Ovary (tissue), 9 donors: Measurements from ENCODE around the gene SERINC5. TPM values are rescaled to one million over a fixed set of nuclear protein-coding genes. Genes with fewer than 3 reads are reported as not detected.

Experiments
- DNase-seq, 5 donors: peaks; one replicate each; pipeline ENCODE4 v3.0.0-alpha.2; 2019 to 2020
- H3K27ac ChIP-seq, 2 donors: fragments of 200-600 bp; one replicate each; pipeline versions ENCODE4 v1.5.1 to v1.8.0; 2019 to 2022
- H3K27me3 ChIP-seq: fragments of 200-600 bp; one replicate; pipeline ENCODE4 v1.8.0; 2022
- H3K36me3 ChIP-seq: fragments of 200-600 bp; sonication (generic); one replicate; pipeline ENCODE4 v1.5.1; 2019
- H3K4me1 ChIP-seq: one replicate; pipeline ENCODE4 v1.8.1; 2013; ENCODE audit warnings: mild to moderate bottlenecking, moderate library complexity; ENCODE audit not compliant: insufficient read depth
- H3K4me3 ChIP-seq: fragments of 200-600 bp; sonication (generic); one replicate; pipeline ENCODE4 v1.5.1; 2017
- H3K9me3 ChIP-seq, 2 donors: fragments of 200-600 bp in 1 of 2; sonication (generic) in 1 of 2; one replicate each; pipeline versions ENCODE4 v1.5.1 to v1.8.1; 2013 to 2019; ENCODE audit warnings: mild to moderate bottlenecking in 1 of 2, moderate library complexity in 1 of 2
- EP300 ChIP-seq: sonication (generic); formaldehyde crosslinking; IDR thresholded peaks from one replicate; pipeline ENCODE4 v1.6.1; 2017; ENCODE audit warnings: antibody characterized with exemption
- POLR2A ChIP-seq: fragments of 450-650 bp; IDR thresholded peaks from one replicate; pipeline ENCODE4 v1.6.1; 2017; ENCODE audit warnings: antibody characterized with exemption, mild to moderate bottlenecking, moderate library complexity
- WGBS, 3 donors: extraction: QIAGEN DNeasy Blood & Tissue Kit in 1 of 3; methylation state at CpG; one replicate each; pipeline versions ENCODE4 v1.1.5 to v1.1.7; 2013 to 2017; 5-methylcytosine and 5-hydroxymethylcytosine counted together
- intact Hi-C, 4 donors: fragments of 100-400 bp; cut with DNase I; formaldehyde crosslinking; loops; one replicate each; pipeline versions ENCODE4 v1.11.0 to v1.15.1; 2022 to 2023
- polyA plus RNA-seq, 2 donors: library from polyadenylated mRNA; stranded (reverse); fragments of 200-250 nt in 1 of 2; fragments of 350-450 nt in 1 of 2; fragmentation: Illumina TruSeq in 1 of 2; extraction: RNeasy Lipid Tissue Mini Kit (QIAGEN cat#74804) in 1 of 2; gene quantifications; one replicate each; pipeline ENCODE4 v1.2.3, GENCODE V29; 2013 to 2014
- total RNA-seq, 7 donors: library from RNA; depleted of rRNA in 2 of 7; stranded (reverse); fragments of >200 nt in 2 of 7; fragmentation: NEBNext Ultra II Directional in 3 of 7; extraction: Animal tissue kit (Norgen Biotek cat#: 25700) in 3 of 7; gene quantifications; one replicate each; pipeline versions ENCODE4 v1.1.0 to v1.2.4, GENCODE V29; 2016 to 2023
- TF ChIP-seq, protein P1 (sequence below), 3 donors: fragments of 450-650 bp in 2 of 3; fragments of 200-600 bp in 1 of 3; IDR thresholded peaks; one replicate each; pipeline versions ENCODE4 v1.5.1 to v1.8.0; 2016 to 2022; ENCODE audit warnings: antibody characterized with exemption in 3 of 3, mild to moderate bottlenecking in 1 of 3
- donor health status: DM: no; HTN: no; CAD: no; lungs with moderate emphysema.
- donor health status: DM: no; HTN: no; CAD: no.
- donor health status: Bipolar disorder and iron deficiency.
- donor health status: DM: yes; HTN: yes; CAD: no.
- donor health status: DM: no; HTN: no; CAD: no.
- donor health status: DM: yes; HTN: yes; CAD: no.

Gene SERINC5
- total and polyA plus RNA-seq, 9 donors, result 12.7 to 88.7 (median 44.5) TPM

- no peaks in the 10 kb centered on the region for H3K9me3 ChIP-seq
- no peak overlapping the region for H3K27ac ChIP-seq
- H3K36me3 ChIP-seq, result no peaks in the 10 kb centered on the region
- DNase-seq, result no peak
- no peaks in the 10 kb centered on the region for H3K4me1 ChIP-seq
- WGBS, 3 donors, result 82 to 94% (median 89%) methylated on average over 1 of the region's 1 CpG
- no peak for TF ChIP-seq EP300
- TF ChIP-seq POLR2A, result no peak
- TF ChIP-seq, protein P1, sequence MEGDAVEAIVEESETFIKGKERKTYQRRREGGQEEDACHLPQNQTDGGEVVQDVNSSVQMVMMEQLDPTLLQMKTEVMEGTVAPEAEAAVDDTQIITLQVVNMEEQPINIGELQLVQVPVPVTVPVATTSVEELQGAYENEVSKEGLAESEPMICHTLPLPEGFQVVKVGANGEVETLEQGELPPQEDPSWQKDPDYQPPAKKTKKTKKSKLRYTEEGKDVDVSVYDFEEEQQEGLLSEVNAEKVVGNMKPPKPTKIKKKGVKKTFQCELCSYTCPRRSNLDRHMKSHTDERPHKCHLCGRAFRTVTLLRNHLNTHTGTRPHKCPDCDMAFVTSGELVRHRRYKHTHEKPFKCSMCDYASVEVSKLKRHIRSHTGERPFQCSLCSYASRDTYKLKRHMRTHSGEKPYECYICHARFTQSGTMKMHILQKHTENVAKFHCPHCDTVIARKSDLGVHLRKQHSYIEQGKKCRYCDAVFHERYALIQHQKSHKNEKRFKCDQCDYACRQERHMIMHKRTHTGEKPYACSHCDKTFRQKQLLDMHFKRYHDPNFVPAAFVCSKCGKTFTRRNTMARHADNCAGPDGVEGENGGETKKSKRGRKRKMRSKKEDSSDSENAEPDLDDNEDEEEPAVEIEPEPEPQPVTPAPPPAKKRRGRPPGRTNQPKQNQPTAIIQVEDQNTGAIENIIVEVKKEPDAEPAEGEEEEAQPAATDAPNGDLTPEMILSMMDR (IDR thresholded peaks at IDR 0.05), result no peak
- intact Hi-C loops, result loop anchor here in 1 of 4 donors (10.0 kb wide), 1 partner anchor 156 kb away; no protein-coding TSS in a partner anchor
- H3K27me3 ChIP-seq, result no peaks in the 10 kb centered on the region
- no peak overlapping the region for H3K4me3 ChIP-seq
These were observed 4.6 kb upstream of the SERINC5 start for GRCh38 chr5:80260461-80260860.

DNA sequence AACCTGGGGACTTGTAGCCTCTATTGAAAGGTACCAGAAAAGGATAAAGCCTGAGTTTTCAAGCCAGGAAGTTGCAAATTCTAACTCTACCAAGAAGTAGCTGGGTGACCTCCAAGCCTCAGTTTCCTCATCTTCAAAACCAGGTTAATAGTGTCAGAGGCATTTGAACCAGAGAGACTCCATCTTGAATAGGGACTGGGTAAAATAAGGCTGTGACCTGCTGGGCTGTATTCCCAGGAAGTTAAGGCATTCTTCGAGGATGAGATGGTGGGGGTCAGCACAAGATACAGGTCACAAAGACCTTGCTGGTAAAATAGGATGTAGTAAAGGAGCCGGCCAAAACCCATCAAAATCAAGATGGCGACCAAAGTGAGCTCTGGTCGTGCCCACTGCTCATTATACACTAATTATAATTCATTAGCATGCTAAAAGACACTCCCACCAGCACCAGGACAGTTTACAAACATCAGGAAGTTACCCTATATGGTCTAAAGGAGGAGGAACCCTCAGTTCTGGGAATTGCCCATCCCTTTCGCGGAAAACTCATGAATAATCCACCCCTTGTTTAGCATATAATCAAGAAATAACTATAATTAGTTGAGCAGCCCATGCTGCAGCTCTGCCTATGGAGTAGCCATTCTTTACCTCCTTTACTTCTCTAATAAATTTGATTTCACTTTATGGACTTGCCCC is 3.8 kb upstream of the SERINC5 start:
- Histone ChIP-seq H3K27me3 (no peaks in the 10 kb centered on the region), H3K36me3 (no peaks in the 10 kb centered on the region), H3K27ac (no peak overlapping the region), H3K4me1 (peaks cover 1% of the 10 kb centered on the region), H3K4me3 (no peak overlapping the region), H3K9me3 (no peaks in the 10 kb centered on the region)
- 86 to 90% (median 88%) methylated on average over 6 of the region's 6 CpGs for WGBS, 3 donors
- intact Hi-C loops, result loop anchor here (5.0 to 10.0 kb wide), 5 partner anchors 55 to 155 kb away; no protein-coding TSS in a partner anchor
- TF ChIP-seq, protein P1 (IDR thresholded peaks at IDR 0.05), result no peak
- TF ChIP-seq POLR2A, result no peak
- TF ChIP-seq EP300, result no peak
- DNase-seq, result no peak

DNA sequence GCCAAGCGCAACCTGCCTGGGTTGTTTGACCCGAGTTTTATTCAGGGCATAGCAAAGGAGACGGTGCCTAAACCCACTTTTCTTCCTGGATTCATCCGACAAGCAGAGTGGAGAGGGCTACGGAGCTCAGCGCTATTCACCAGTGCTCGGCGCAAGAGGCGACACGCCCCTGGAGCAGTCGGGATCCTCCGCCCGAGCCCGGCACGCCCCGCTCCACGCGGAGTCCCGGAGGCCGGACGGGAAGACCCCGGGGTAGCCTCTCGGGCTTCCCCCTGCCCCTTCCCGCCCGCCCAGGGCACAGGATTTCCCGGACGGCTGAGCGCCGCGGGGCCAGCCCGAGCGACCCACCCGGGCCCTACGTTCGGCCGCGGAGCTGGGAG is 427 bp downstream of the SERINC5 start:
- Histone ChIP-seq H3K27ac (peak overlapping the region; percentile 87 to 92), H3K4me1 (peaks cover 13% of the 10 kb centered on the region), H3K4me3 (peak overlapping the region; percentile 78), H3K27me3 (no peaks in the 10 kb centered on the region), H3K9me3 (no peaks in the 10 kb centered on the region), H3K36me3 (no peaks in the 10 kb centered on the region)
- 0 to 1% (median 0%) methylated on average over 3 to 37 of the region's 37 CpGs for WGBS, 3 donors
- DNase-seq, result peak in 1 of 5 donors; percentile 61
- TF ChIP-seq, protein P1 (IDR thresholded peaks at IDR 0.05), result no peak
- no peak for TF ChIP-seq POLR2A
- TF ChIP-seq EP300, result no peak
- intact Hi-C loops, result loop anchor here (5.0 to 10.0 kb wide), 4 partner anchors 51 to 113 kb away; no protein-coding TSS in a partner anchor

DNA sequence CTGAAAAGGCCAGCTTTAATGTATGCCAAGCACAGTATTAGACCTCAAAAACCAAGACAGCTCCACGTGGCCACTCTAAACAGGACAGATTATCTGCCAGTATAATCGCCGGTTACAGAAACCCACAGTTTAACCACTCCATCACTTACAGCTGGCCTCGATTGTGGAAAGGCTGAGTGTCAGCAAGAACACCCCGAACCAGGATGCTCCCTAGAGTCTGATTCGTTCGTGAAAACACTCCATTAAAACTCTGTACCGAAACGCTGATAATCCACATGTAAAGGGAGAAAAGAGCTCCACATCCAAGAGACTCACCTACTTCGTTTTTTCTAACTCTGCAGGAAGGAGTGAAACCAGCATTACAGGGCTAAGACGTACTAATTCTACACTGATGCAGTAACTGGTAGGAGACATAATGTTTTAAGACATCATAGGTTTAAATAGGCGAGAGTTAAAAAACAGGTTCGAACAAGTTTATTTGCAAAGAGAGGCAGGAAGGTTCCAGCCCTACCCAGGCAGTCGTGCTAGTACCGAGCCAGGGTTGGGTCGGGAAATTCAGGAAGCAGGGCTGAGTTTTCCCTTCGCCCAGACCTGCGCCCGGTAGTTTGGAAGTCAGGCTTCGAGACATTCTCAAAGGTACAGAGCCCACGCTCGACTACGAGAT is 949 bp downstream of the SERINC5 start:
- no peaks in the 10 kb centered on the region for H3K27me3 ChIP-seq
- TF ChIP-seq EP300 (no peak), POLR2A (no peak)
- TF ChIP-seq, protein P1 (IDR thresholded peaks at IDR 0.05), result no peak
- no peaks in the 10 kb centered on the region for H3K9me3 ChIP-seq
- peak overlapping the region; percentile 87 to 92 for H3K27ac ChIP-seq
- no peaks in the 10 kb centered on the region for H3K36me3 ChIP-seq
- intact Hi-C loops, result loop anchor here (5.0 to 10.0 kb wide), 4 partner anchors 50 to 113 kb away; no protein-coding TSS in a partner anchor
- peak overlapping the region; percentile 78 for H3K4me3 ChIP-seq
- H3K4me1 ChIP-seq, result peaks cover 14% of the 10 kb centered on the region
- 0 to 1% (median 0%) methylated on average over 23 of the region's 23 CpGs for WGBS, 3 donors
- DNase-seq, result peak in 1 of 5 donors; percentile 37
